HepG2 (cell line): ENCODE data around the gene ATP1A1. TPM values are rescaled to one million over a fixed set of nuclear protein-coding genes. Genes with fewer than 3 reads are reported as not detected.

Source experiments
- EHMT2 ChIP-seq: fragments of 200-600 bp; sonication (generic); IDR thresholded peaks from 2 replicates; pipeline ENCODE4 v1.7.0; 2017; ENCODE audit warnings: antibody characterized with exemption, low read depth, low read length, borderline replicate concordance
- ELF3 ChIP-seq: IDR thresholded peaks from 2 replicates; pipeline ENCODE4 v1.6.1; 2016; ENCODE audit warnings: missing genetic modification reagents, missing compliant biosample characterization
- ETV6 ChIP-seq: sonication (generic); formaldehyde crosslinking; conservative IDR thresholded peaks from 2 replicates; pipeline ENCODE4 v1.4.0; 2020; ENCODE audit warnings: missing genetic modification reagents
- FLYWCH1 ChIP-seq: sonication (generic); formaldehyde crosslinking; IDR thresholded peaks from 2 replicates; pipeline ENCODE4 v1.8.1; 2023; ENCODE audit warnings: mild to moderate bottlenecking, missing genetic modification reagents
- GABPA ChIP-seq, 2 experiments: IDR thresholded peaks; 2 replicates each; pipeline ENCODE4 v1.6.1; 2011 to 2016; ENCODE audit warnings: low read depth in 2 of 2, low read length in 1 of 2, missing biosample characterization in 1 of 2, missing genetic modification characterization in 1 of 2
- GTF2F1 ChIP-seq: fragments of 150-350 bp; IDR thresholded peaks from 2 replicates; pipeline ENCODE4 v1.6.1; 2014; ENCODE audit warnings: low read length
- HNRNPL ChIP-seq: fragments of 200-400 bp; formaldehyde crosslinking; IDR thresholded peaks from 2 replicates; pipeline ENCODE4 v1.6.1; 2017; ENCODE audit warnings: mild to moderate bottlenecking, low read depth, low read length
- KMT2A ChIP-seq: sonication (generic); formaldehyde crosslinking; IDR thresholded peaks from 2 replicates; pipeline ENCODE4 v1.4.0; 2020; ENCODE audit warnings: missing genetic modification reagents
- MLX ChIP-seq: IDR thresholded peaks from 2 replicates; pipeline ENCODE4 v1.6.1; 2016
- MTF2 ChIP-seq: sonication (generic); formaldehyde crosslinking; IDR thresholded peaks from 2 replicates; pipeline ENCODE4 v1.5.0; 2020; ENCODE audit warnings: missing genetic modification reagents, borderline replicate concordance
- NR2C2 ChIP-seq: sonication (generic); formaldehyde crosslinking; IDR thresholded peaks from 2 replicates; pipeline ENCODE4 v1.4.0; 2020; ENCODE audit warnings: missing genetic modification reagents, mild to moderate bottlenecking, moderate library complexity, borderline replicate concordance
- NR3C1 ChIP-seq: sonication (generic); formaldehyde crosslinking; IDR thresholded peaks from 2 replicates; pipeline ENCODE4 v1.4.0; 2020; ENCODE audit warnings: missing genetic modification reagents
- RNF2 ChIP-seq: fragments of 450-650 bp; conservative IDR thresholded peaks from 2 replicates; pipeline ENCODE4 v1.6.1; 2016; ENCODE audit warnings: low read depth
- SP5 ChIP-seq: IDR thresholded peaks from 2 replicates; pipeline ENCODE4 v1.6.1; 2016; ENCODE audit warnings: low read depth, borderline replicate concordance
- TFE3 ChIP-seq: IDR thresholded peaks from 2 replicates; pipeline ENCODE4 v1.6.1; 2016
- ZBTB10 ChIP-seq: sonication (generic); formaldehyde crosslinking; IDR thresholded peaks from 2 replicates; pipeline ENCODE4 v1.4.0; 2020; ENCODE audit warnings: missing genetic modification reagents, borderline replicate concordance
- ZC3H4 ChIP-seq: sonication (generic); formaldehyde crosslinking; IDR thresholded peaks from 2 replicates; pipeline ENCODE4 v1.4.0; 2020; ENCODE audit warnings: missing genetic modification reagents, borderline replicate concordance
- ZFAT ChIP-seq: sonication (generic); formaldehyde crosslinking; conservative IDR thresholded peaks from 2 replicates; pipeline ENCODE4 v1.8.1; 2023; ENCODE audit warnings: missing genetic modification reagents, inconsistent platforms
- ZNF256 ChIP-seq: sonication (generic); formaldehyde crosslinking; conservative IDR thresholded peaks from 2 replicates; pipeline ENCODE4 v1.4.0; 2020; ENCODE audit warnings: missing genetic modification reagents
- ZNF274 ChIP-seq: sonication (generic); formaldehyde crosslinking; IDR thresholded peaks from 2 replicates; pipeline ENCODE4 v1.5.1; 2020; ENCODE audit warnings: mild to moderate bottlenecking, missing genetic modification reagents
- ZNF333 ChIP-seq: sonication (generic); formaldehyde crosslinking; IDR thresholded peaks from 2 replicates; pipeline ENCODE4 v1.4.0; 2020; ENCODE audit warnings: mild to moderate bottlenecking, missing genetic modification reagents, borderline replicate concordance
- ZNF441 ChIP-seq: sonication (generic); formaldehyde crosslinking; IDR thresholded peaks from 2 replicates; pipeline ENCODE4 v1.7.0; 2021; ENCODE audit warnings: missing genetic modification reagents, borderline replicate concordance
- ZNF510 ChIP-seq: sonication (generic); formaldehyde crosslinking; IDR thresholded peaks from 2 replicates; pipeline ENCODE4 v1.4.0; 2020; ENCODE audit warnings: low read depth, mild to moderate bottlenecking, missing genetic modification reagents
- ZNF562 ChIP-seq: sonication (generic); formaldehyde crosslinking; IDR thresholded peaks from 2 replicates; pipeline ENCODE4 v1.8.0; 2022; ENCODE audit warnings: missing genetic modification reagents, borderline replicate concordance
- ZNF616 ChIP-seq: sonication (generic); formaldehyde crosslinking; IDR thresholded peaks from 2 replicates; pipeline ENCODE4 v1.5.0; 2020; ENCODE audit warnings: low read depth, mild to moderate bottlenecking, missing genetic modification reagents
- ZNF879 ChIP-seq: sonication (generic); formaldehyde crosslinking; IDR thresholded peaks from 2 replicates; pipeline ENCODE4 v1.8.1; 2023; ENCODE audit warnings: missing genetic modification reagents
- ZSCAN22 ChIP-seq: sonication (generic); formaldehyde crosslinking; IDR thresholded peaks from 2 replicates; pipeline ENCODE4 v1.4.0; 2020; ENCODE audit warnings: mild to moderate bottlenecking, missing genetic modification reagents
- polyA plus RNA-seq, 8 experiments: library from polyadenylated mRNA; depleted of rRNA in 3 of 8; stranded (reverse) in 7 of 8; unstranded in 1 of 8; fragments of >200 nt; fragmentation: Illumina TruSeq in 4 of 8; extraction: Trizol in 4 of 8; gene quantifications; 2 replicates each; pipeline versions ENCODE4 v1.2.1 to v1.2.3, GENCODE V29; 2011 to 2016; ENCODE audit warnings: low read depth in 4 of 8, missing spikeins in 1 of 8, mixed read lengths in 1 of 8; ENCODE audit not compliant: insufficient read depth in 1 of 8
- total RNA-seq, 5 experiments: library from RNA; depleted of rRNA; stranded (reverse); fragments of >200 nt; fragmentation: Illumina TruSeq; extraction: Trizol; gene quantifications; 2 replicates each; pipeline ENCODE4 v1.2.3, GENCODE V29; 2016; ENCODE audit warnings: low read depth in 1 of 5

ATP1A1 gene
- total and polyA plus RNA-seq, 2 of the 13 experiments (the other 11 are each of a cell fraction or from before 2014, with no cell fraction given) = 280 to 705 TPM

GRCh38 chr1:116418091-116418830 is 45.2 kb downstream of the ATP1A1 start (continued):
- TF ChIP-seq MLX (CRISPR knock-in tag) = no peak; the same call in 1 of the 2 replicates
- TF ChIP-seq GABPA (IDR thresholded peaks at IDR 0.05; ENCODE audit: low read depth, low read length) = no peak
- peak; percentile 74; the same call in 1 of the 2 replicates for TF ChIP-seq GABPA (CRISPR knock-in tag; IDR thresholded peaks at IDR 0.05; ENCODE audit: low read depth)
- 0 out of 2 replicates have a peak, but pooled peaks have one; percentile 69 for TF ChIP-seq ZBTB10
- no peak for TF ChIP-seq ZSCAN22
- TF ChIP-seq ZNF879 (CRISPR knock-in tag) = 0 out of 2 replicates have a peak, but pooled peaks have one; percentile 30
- TF ChIP-seq FLYWCH1 = peak; percentile 39; the same call in 1 of the 2 replicates
- peak; percentile 86; the same call in 1 of the 2 replicates for TF ChIP-seq ZNF616 (CRISPR knock-in tag)
- peak; percentile 70; the same call in 1 of the 2 replicates for TF ChIP-seq ZNF333 (CRISPR knock-in tag)
- peak; percentile 87 for TF ChIP-seq ELF3 (CRISPR knock-in tag)
- no peak for TF ChIP-seq NR3C1 (CRISPR knock-in tag)
- TF ChIP-seq ZNF562 (CRISPR knock-in tag) = no peak
- no peak for TF ChIP-seq ZNF510 (CRISPR knock-in tag)
- TF ChIP-seq ZC3H4 (CRISPR knock-in tag) = no peak; the same call in 1 of the 2 replicates
- TF ChIP-seq SP5 (CRISPR knock-in tag) = no peak
- peak; percentile 82; the same call in 1 of the 2 replicates for TF ChIP-seq RNF2
- TF ChIP-seq TFE3 (CRISPR knock-in tag) = peak; percentile 74
- TF ChIP-seq HNRNPL = peak; percentile 91
- TF ChIP-seq ZNF441 = peak; percentile 62; the same call in 1 of the 2 replicates
- peak; percentile 47; the same call in 1 of the 2 replicates for TF ChIP-seq NR2C2 (CRISPR knock-in tag)
- TF ChIP-seq KMT2A (CRISPR knock-in tag) = peak; percentile 97
- TF ChIP-seq EHMT2 = no peak
- no peak for TF ChIP-seq ZNF256 (CRISPR knock-in tag)
- peak; percentile 92 for TF ChIP-seq ZNF274 (CRISPR knock-in tag)
- peak; percentile 84; the same call in 1 of the 2 replicates for TF ChIP-seq ETV6 (CRISPR knock-in tag)
- no peak for TF ChIP-seq MTF2 (CRISPR knock-in tag)
- no peak for TF ChIP-seq GTF2F1
- no peak for TF ChIP-seq ZFAT (CRISPR knock-in tag)
